Peyer's patch (tissue), 4 donors: ENCODE measurements around the gene CCDC196.

Experiments
- CTCF ChIP-seq, 6 experiments: fragments of 450-650 bp in 4 of 6; fragments of 200-600 bp in 2 of 6; sonication (generic) in 1 of 6; IDR thresholded peaks; one replicate each; pipeline ENCODE4 v1.5.1; 2017 to 2019; ENCODE audit warnings: antibody characterized with exemption in 6 of 6, mild to moderate bottlenecking in 3 of 6, moderate library complexity in 1 of 6
- POLR2A ChIP-seq, 2 donors: fragments of 450-650 bp; IDR thresholded peaks; one replicate each; pipeline ENCODE4 v1.5.1; 2017; ENCODE audit warnings: antibody characterized with exemption in 2 of 2, mild to moderate bottlenecking in 2 of 2, moderate library complexity in 2 of 2

GRCh38 chr14:66471584-66471983 lies 14.6 kb upstream of the CCDC196 start:
- no peak for TF ChIP-seq CTCF (IDR thresholded peaks at IDR 0.05)
- no peak for TF ChIP-seq POLR2A (IDR thresholded peaks at IDR 0.05)
